Measurements from ENCODE around the gene TLR4. TPM values are rescaled to one million over a fixed set of nuclear protein-coding genes. Genes with fewer than 3 reads are reported as not detected.

Gene TLR4
- total and polyA plus RNA-seq, 2 of the 4 experiments (the other 2 are of a cell fraction) = under 0.01 TPM; not detected in 1

DNA sequence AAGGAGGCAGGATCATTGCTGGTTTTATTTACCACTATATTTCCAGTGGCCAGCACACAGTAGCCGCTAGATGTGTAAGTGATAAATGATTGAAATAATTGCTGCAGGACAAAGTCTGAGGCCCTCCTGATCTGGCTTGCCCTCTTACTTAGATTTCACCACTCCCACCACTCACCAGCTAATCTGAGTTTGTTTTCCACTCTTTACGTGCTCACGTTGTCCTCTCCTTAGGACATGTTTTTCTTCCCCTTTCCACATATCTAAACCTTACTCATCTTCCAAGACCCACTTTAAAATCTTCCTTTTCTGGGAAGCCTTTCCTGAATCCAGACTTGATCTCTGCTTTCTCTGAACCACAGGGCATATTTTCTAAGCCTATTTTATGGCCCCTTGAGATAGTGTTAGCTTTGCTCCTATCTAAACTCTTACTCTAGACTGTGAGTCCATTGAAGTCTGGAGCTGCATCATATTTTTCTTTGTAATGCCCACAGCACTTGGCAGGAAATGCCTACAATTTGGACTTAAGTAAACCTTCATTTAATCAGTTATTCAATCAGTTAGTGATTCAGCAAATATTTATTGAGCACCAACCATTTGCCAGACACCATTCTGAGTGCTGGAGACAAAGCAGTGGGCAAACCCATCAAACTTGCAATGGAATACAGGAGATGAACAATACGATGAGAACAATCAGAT is 2.4 kb downstream of the TLR4 start:
- Histone ChIP-seq H2BK5ac (ENCODE audit: low read depth, low read length, poor library complexity, severe bottlenecking) (no peak overlapping the region), H2BK20ac (ENCODE audit: low read depth, low read length) (no peak overlapping the region), H3K4me2 (ENCODE audit: low read depth, low read length) (no peak overlapping the region), H3K14ac (replicated peaks; ENCODE audit: low read depth, low read length) (no peak overlapping the region), H3K27ac (ENCODE audit: insufficient read depth, low read length) (no peak overlapping the region), H3K27me3 (ENCODE audit: control insufficient read depth, insufficient read depth, low read length) (no peaks in the 10 kb centered on the region), H3K9me1 (ENCODE audit: insufficient read depth, low read length) (no peaks in the 10 kb centered on the region), H4K8ac (ENCODE audit: low read depth in 2 of 2, low read length in 2 of 2) (no peak overlapping the region), H4K20me1 (ENCODE audit: insufficient read depth, low read length) (no peaks in the 10 kb centered on the region), H3K79me1 (ENCODE audit: low read depth in 1 of 2, low read length in 2 of 2) (no peaks in the 10 kb centered on the region), H2BK120ac (ENCODE audit: low read depth, low read length) (no peak overlapping the region), H3K18ac (ENCODE audit: low read depth, low read length) (no peak overlapping the region), H3K9ac (ENCODE audit: low read depth, low read length) (no peak overlapping the region), H4K91ac (ENCODE audit: insufficient read depth, low read depth, low read length) (no peak overlapping the region), H2AK9ac (replicated peaks; ENCODE audit: low read depth, low read length, poor library complexity) (no peak overlapping the region), H2AK5ac (ENCODE audit: low read depth, low read length) (no peak overlapping the region), H3K36me3 (ENCODE audit: control insufficient read depth, insufficient read depth, low read length) (no peaks in the 10 kb centered on the region), H3K9me3 (ENCODE audit: control insufficient read depth, insufficient read depth, low read length) (peaks cover 11% of the 10 kb centered on the region), H4K5ac (ENCODE audit: low read depth, low read length) (no peak overlapping the region), H3K4me3 (ENCODE audit: insufficient read depth, low read depth, low read length) (no peak overlapping the region), H3K56ac (ENCODE audit: extremely low read depth, insufficient read depth, low read length) (no peak overlapping the region), H2AFZ (replicated peaks; ENCODE audit: low read length, poor library complexity) (no peak overlapping the region), H3K4ac (ENCODE audit: low read depth, low read length) (no peak overlapping the region), H2BK15ac (ENCODE audit: low read depth, low read length) (no peak overlapping the region), H3K4me1 (ENCODE audit: control insufficient read depth, insufficient read depth, low read length) (no peaks in the 10 kb centered on the region), H3K23ac (ENCODE audit: low read depth, low read length) (no peak overlapping the region)
- DNase-seq = no peak
- intact Hi-C loops (cut with micrococcal nuclease) = no loop called here
- dilution Hi-C loops (cut with HindIII; ENCODE audit: low sequenced_read_pairs, unreplicated experiment) = no loop called here
- ChIA-PET POLR2A (ENCODE audit: unreplicated experiment) (no interaction called here), CTCF (no interaction called here)
- TF ChIP-seq MXI1 (IDR thresholded peaks at IDR 0.05; ENCODE audit: borderline replicate concordance, low read depth, low read length) (no peak), CEBPB (IDR thresholded peaks at IDR 0.05; ENCODE audit: low read depth, low read length) (no peak), POLR2A (IDR thresholded peaks at IDR 0.05; ENCODE audit: low read depth, low read length) (no peak), CTCF (conservative IDR thresholded peaks at IDR 0.05; ENCODE audit: low read depth, low read length) (no peak), RAD21 (IDR thresholded peaks at IDR 0.05; ENCODE audit: low read length) (no peak), SMC3 (IDR thresholded peaks at IDR 0.05; ENCODE audit: low read depth, low read length) (no peak), MAZ (IDR thresholded peaks at IDR 0.05; ENCODE audit: borderline replicate concordance, low read depth, low read length) (no peak), RCOR1 (IDR thresholded peaks at IDR 0.05; ENCODE audit: insufficient replicate concordance, low read length) (no peak), CHD1 (IDR thresholded peaks at IDR 0.05; ENCODE audit: low read depth, low read length) (no peak), ELK1 (IDR thresholded peaks at IDR 0.05; ENCODE audit: borderline replicate concordance, low read depth, low read length) (no peak), RFX5 (IDR thresholded peaks at IDR 0.05; ENCODE audit: low read depth, low read length) (no peak), BHLHE40 (IDR thresholded peaks at IDR 0.05; ENCODE audit: low read depth, low read length) (no peak), NFE2L2 (IDR thresholded peaks at IDR 0.05; ENCODE audit: low read depth, low read length) (no peak), FOS (IDR thresholded peaks at IDR 0.05; ENCODE audit: low read depth, low read length) (no peak), USF2 (IDR thresholded peaks at IDR 0.05; ENCODE audit: low read depth, low read length) (no peak)
- in situ Hi-C loops (cut with MboI; ENCODE audit: low sequenced_read_pairs) = no loop called here
- no peak for ATAC-seq (ENCODE audit: low read depth)
- 0% methylated on average over 2 of the region's 4 CpGs; no CpG with 5 or more reads in 1 of the 2 experiments for WGBS, 2 experiments (ENCODE audit: extremely low coverage in 2 of 2, insufficient read length in 1 of 2)
- no TSS peak for BruUV-seq (replicated peaks)
